ENCODE data around the gene WNT5B. TPM values are rescaled to one million over a fixed set of nuclear protein-coding genes. Genes with fewer than 3 reads are reported as not detected.
A peak's percentile ranks its signal among the peaks of the same experiment; 100 is the strongest.

WNT5B gene
- total and polyA plus RNA-seq, 9 of the 15 experiments (the other 6 are each of a cell fraction or from before 2014, with no cell fraction given), result 0.42 to 16.8 (median 5.4) TPM

GRCh38 chr12:1632702-1633101, 3.7 kb downstream of the WNT5B start:
- ATAC-seq, result no peak
- ChIA-PET CTCF (ENCODE audit: low intra/inter-chr PET ratio) (no interaction called here), POLR2A (interaction anchor here (0.5 kb wide), 1 partner anchor 123 kb away, joined by 3 read pairs; no protein-coding TSS in a partner anchor)
- H3K79me2 ChIP-seq (ENCODE audit: control insufficient read depth, insufficient read depth, low read length), result no peaks in the 10 kb centered on the region
- H4K20me1 ChIP-seq (replicated peaks; ENCODE audit: control insufficient read depth, insufficient read depth, low read length), result no peaks in the 10 kb centered on the region
- no peak overlapping the region for H2AFZ ChIP-seq (ENCODE audit: low read depth, low read length)
- H3K36me3 ChIP-seq (ENCODE audit: control insufficient read depth, insufficient read depth, low read length), result no peaks in the 10 kb centered on the region
- no peak overlapping the region for H3K27ac ChIP-seq (ENCODE audit: extremely low read depth, low read depth, low read length)
- 84% methylated on average over 11 of the region's 14 CpGs for WGBS (ENCODE audit: insufficient coverage, low coverage, missing lambda C conversion rate)
- in situ Hi-C loops (cut with MboI), result no loop called here
- no TSS peak for BruUV-seq (replicated peaks)
- TF ChIP-seq ZEB2 (IDR thresholded peaks at IDR 0.05) (no peak), THRB (CRISPR knock-in tag; conservative IDR thresholded peaks at IDR 0.05) (no peak), SNAPC5 (CRISPR knock-in tag; IDR thresholded peaks at IDR 0.05) (no peak), USF1 (CRISPR knock-in tag; IDR thresholded peaks at IDR 0.05) (no peak), ZNF699 (CRISPR knock-in tag; IDR thresholded peaks at IDR 0.05; ENCODE audit: insufficient replicate concordance) (no peak), BRF1 (IDR thresholded peaks at IDR 0.05; ENCODE audit: borderline replicate concordance, extremely low read depth, insufficient read length) (no peak), NR3C1 (CRISPR knock-in tag; IDR thresholded peaks at IDR 0.05) (no peak), ZNF778 (CRISPR knock-in tag; IDR thresholded peaks at IDR 0.05) (no peak), LARP7 (IDR thresholded peaks at IDR 0.05) (no peak), GMEB1 (CRISPR knock-in tag; IDR thresholded peaks at IDR 0.05) (no peak), KLF1 (tag; IDR thresholded peaks at IDR 0.05) (no peak), KDM2B (CRISPR knock-in tag; IDR thresholded peaks at IDR 0.05) (no peak), CHD1 (IDR thresholded peaks at IDR 0.05; ENCODE audit: low read length) (no peak), HDAC1 (IDR thresholded peaks at IDR 0.05) (no peak), PATZ1 (CRISPR knock-in tag; IDR thresholded peaks at IDR 0.05; ENCODE audit: borderline replicate concordance) (no peak)
- intact Hi-C loops (cut with micrococcal nuclease), result no loop called here
- H3K9me1 ChIP-seq (ENCODE audit: control insufficient read depth, insufficient read depth, low read length), result no peaks in the 10 kb centered on the region
- H3K4me2 ChIP-seq (ENCODE audit: insufficient read depth, low read length), result no peak overlapping the region
- no peak for DNase-seq (ENCODE audit: extremely low read depth in 1 of 4, low spot score in 3 of 4)
- H3K27me3 ChIP-seq (ENCODE audit: control insufficient read depth in 2 of 2, insufficient read depth in 2 of 2, low read length in 2 of 2), result no peaks in the 10 kb centered on the region
- no peak for FAIRE-seq
- no peak overlapping the region for H3K4me3 ChIP-seq
- H3K4me1 ChIP-seq (replicated peaks in 1 of 2; ENCODE audit: control insufficient read depth in 2 of 2, insufficient read depth in 2 of 2, low read length in 2 of 2), result peaks cover 2 to 17% of the 10 kb centered on the region in 2 experiments; a peak in 3 of 5 replicates
- no peaks in the 10 kb centered on the region for H3K9me3 ChIP-seq (replicated peaks; ENCODE audit: control insufficient read depth, insufficient read depth, low read depth, low read length)
- H3K9ac ChIP-seq (ENCODE audit: insufficient read depth in 1 of 2, low read depth in 2 of 2, low read length in 2 of 2), result peak overlapping the region in 1 of 2 experiments; percentile 52; a peak in 2 of 4 replicates

Measured in K562 (cell line).